ENCODE results near the gene PHOSPHO2. TPM values are rescaled to one million over a fixed set of nuclear protein-coding genes. Genes with fewer than 3 reads are reported as not detected.
"Not testable (repeated sequence)": the region's sequence is repeated elsewhere in the genome, so short reads cannot be mapped to it uniquely, and the experiment has no call there.

Gene PHOSPHO2
- polyA plus RNA-seq, 4 donors = 10.3 to 19.7 (median 14.7) TPM

- no peak for DNase-seq (ENCODE audit: low read depth in 4 of 4, low spot score in 2 of 4)
These were observed 10.7 kb upstream of the PHOSPHO2 start for GRCh38 chr2:169683425-169684134.

- no peak for DNase-seq (ENCODE audit: low read depth in 4 of 4, low spot score in 2 of 4)
These were observed 10.1 kb upstream of the PHOSPHO2 start for GRCh38 chr2:169684135-169684565.

GRCh38 chr2:169684712-169685111 lies 9.6 kb upstream of the PHOSPHO2 start:
- not testable (repeated sequence) for DNase-seq (ENCODE audit: low read depth in 4 of 4, low spot score in 2 of 4)

- not testable (repeated sequence) for DNase-seq (ENCODE audit: low read depth in 4 of 4, low spot score in 2 of 4)
These were observed 7.4 kb upstream of the PHOSPHO2 start for GRCh38 chr2:169686825-169687224.

- not testable (repeated sequence) for DNase-seq (ENCODE audit: low read depth in 4 of 4, low spot score in 2 of 4)
These were observed 6.3 kb upstream of the PHOSPHO2 start for GRCh38 chr2:169687943-169688342.

- no peak for DNase-seq (ENCODE audit: low read depth in 4 of 4, low spot score in 2 of 4)
These were observed 3.3 kb upstream of the PHOSPHO2 start for GRCh38 chr2:169690958-169691357.

- no peak for DNase-seq (ENCODE audit: low read depth in 4 of 4, low spot score in 2 of 4)
These were observed 1.6 kb upstream of the PHOSPHO2 start for GRCh38 chr2:169692718-169693117.

GRCh38 chr2:169693360-169693759 lies 909 bp upstream of the PHOSPHO2 start:
- DNase-seq (ENCODE audit: low read depth in 4 of 4, low spot score in 2 of 4) = no peak

GRCh38 chr2:169694894-169695260 lies 608 bp downstream of the PHOSPHO2 start:
- DNase-seq (ENCODE audit: low read depth in 4 of 4, low spot score in 2 of 4) = no peak

GRCh38 chr2:169696381-169696780 lies 2.1 kb downstream of the PHOSPHO2 start:
- no peak for DNase-seq (ENCODE audit: low read depth in 4 of 4, low spot score in 2 of 4)

- not testable (repeated sequence) for DNase-seq (ENCODE audit: low read depth in 4 of 4, low spot score in 2 of 4)
These were observed 4.9 kb downstream of the PHOSPHO2 start for GRCh38 chr2:169699173-169699572.

- DNase-seq (ENCODE audit: low read depth in 4 of 4, low spot score in 2 of 4) = no peak
These were observed 8.7 kb downstream of the PHOSPHO2 start for GRCh38 chr2:169702996-169703395.

GRCh38 chr2:169704160-169704708 lies 10.0 kb downstream of the PHOSPHO2 start:
- no peak for DNase-seq (ENCODE audit: low read depth in 4 of 4, low spot score in 2 of 4)

- DNase-seq (ENCODE audit: low read depth in 4 of 4, low spot score in 2 of 4) = no peak
These were observed 11.7 kb downstream of the PHOSPHO2 start for GRCh38 chr2:169705927-169706326.

GRCh38 chr2:169707626-169708025 lies 13.4 kb downstream of the PHOSPHO2 start:
- DNase-seq (ENCODE audit: low read depth in 4 of 4, low spot score in 2 of 4) = no peak

GRCh38 chr2:169709331-169709730 lies 15.1 kb downstream of the PHOSPHO2 start:
- no peak for DNase-seq (ENCODE audit: low read depth in 4 of 4, low spot score in 2 of 4)

GRCh38 chr2:169709981-169710380 lies 15.7 kb downstream of the PHOSPHO2 start:
- no peak for DNase-seq (ENCODE audit: low read depth in 4 of 4, low spot score in 2 of 4)

GRCh38 chr2:169711751-169712509 lies 17.7 kb downstream of the PHOSPHO2 start:
- no peak for DNase-seq (ENCODE audit: low read depth in 4 of 4, low spot score in 2 of 4)

GRCh38 chr2:169712791-169713227 lies 18.5 kb downstream of the PHOSPHO2 start:
- DNase-seq (ENCODE audit: low read depth in 4 of 4, low spot score in 2 of 4) = no peak

- no peak for DNase-seq (ENCODE audit: low read depth in 4 of 4, low spot score in 2 of 4)
These were observed 19.1 kb downstream of the PHOSPHO2 start for GRCh38 chr2:169713331-169713730.

GRCh38 chr2:169714699-169715098 lies 20.4 kb downstream of the PHOSPHO2 start:
- no peak for DNase-seq (ENCODE audit: low read depth in 4 of 4, low spot score in 2 of 4)
